Stomach smooth muscle (tissue), 2 donors: ENCODE measurements around the gene ENAM.

ENCODE experiments used
- H3K27ac ChIP-seq: one replicate; pipeline ENCODE4 v1.7.0; 2013; ENCODE audit warnings: mild to moderate bottlenecking, low read length, inconsistent platforms
- H3K27me3 ChIP-seq, 2 donors: one replicate each; pipeline ENCODE4 v1.7.0; 2013; ENCODE audit warnings: low read length in 2 of 2; ENCODE audit not compliant: insufficient read depth in 2 of 2, control insufficient read depth in 1 of 2
- H3K36me3 ChIP-seq, 2 donors: one replicate each; pipeline ENCODE4 v1.7.0; 2013; ENCODE audit warnings: low read length in 2 of 2; ENCODE audit not compliant: control insufficient read depth in 2 of 2, insufficient read depth in 2 of 2
- H3K4me1 ChIP-seq: one replicate; pipeline ENCODE4 v1.7.0; 2013; ENCODE audit warnings: low read length; ENCODE audit not compliant: control insufficient read depth, insufficient read depth
- H3K4me3 ChIP-seq, 2 donors: one replicate each; pipeline ENCODE4 v1.7.0; 2013; ENCODE audit warnings: low read length in 2 of 2
- H3K9ac ChIP-seq, 2 donors: one replicate each; pipeline ENCODE4 v1.7.0; 2013; ENCODE audit warnings: low read length in 2 of 2, mild to moderate bottlenecking in 1 of 2
- H3K9me3 ChIP-seq, 2 donors: one replicate each; pipeline ENCODE4 v1.7.0; 2013; ENCODE audit warnings: low read length in 2 of 2; ENCODE audit not compliant: control insufficient read depth in 2 of 2
- donor health status: healthy.
- donor health status: Pancreatic carcinoma.

ENAM gene

GRCh38 chr4:70628444-70628843, at the start of gene ENAM:
Gene ENAM (plus strand): TSS chr4:70628744. CDS start chr4:70629501, 757 bp downstream.
- Histone ChIP-seq H3K4me1 (no peaks in the 10 kb centered on the region), H3K27me3 (no peaks in the 10 kb centered on the region), H3K9ac (no peak within 1 kb of the TSS), H3K4me3 (no peak within 1 kb of the TSS), H3K27ac (no peak within 1 kb of the TSS), H3K36me3 (no peaks in the 10 kb centered on the region), H3K9me3 (no peaks in the 10 kb centered on the region)

- Histone ChIP-seq H3K4me1 (no peaks in the 10 kb centered on the region), H3K4me3 (no peak overlapping the region), H3K27me3 (no peaks in the 10 kb centered on the region), H3K9ac (no peak overlapping the region), H3K9me3 (no peaks in the 10 kb centered on the region), H3K36me3 (no peaks in the 10 kb centered on the region), H3K27ac (no peak overlapping the region)
These were observed 46.6 kb upstream of the ENAM start for GRCh38 chr4:70581980-70582379.

GRCh38 chr4:70583952-70584834, 44.4 kb upstream of the ENAM start:
- Histone ChIP-seq H3K27ac (no peak overlapping the region), H3K9ac (no peak overlapping the region), H3K27me3 (no peaks in the 10 kb centered on the region), H3K4me1 (no peaks in the 10 kb centered on the region), H3K4me3 (no peak overlapping the region), H3K36me3 (no peaks in the 10 kb centered on the region), H3K9me3 (no peaks in the 10 kb centered on the region)

GRCh38 chr4:70586841-70587240, 41.7 kb upstream of the ENAM start:
- Histone ChIP-seq H3K9me3 (no peaks in the 10 kb centered on the region), H3K36me3 (no peaks in the 10 kb centered on the region), H3K4me1 (no peaks in the 10 kb centered on the region)

GRCh38 chr4:70589785-70590184, 38.8 kb upstream of the ENAM start:
- Histone ChIP-seq H3K4me1 (no peaks in the 10 kb centered on the region), H3K36me3 (no peaks in the 10 kb centered on the region), H3K9ac (no peak overlapping the region), H3K4me3 (no peak overlapping the region), H3K27me3 (no peaks in the 10 kb centered on the region), H3K9me3 (no peaks in the 10 kb centered on the region), H3K27ac (no peak overlapping the region)

More at GRCh38 chr4:70586841-70587240, 41.7 kb upstream of the ENAM start:
- Histone ChIP-seq H3K27ac (no peak overlapping the region), H3K9ac (no peak overlapping the region), H3K4me3 (no peak overlapping the region), H3K27me3 (no peaks in the 10 kb centered on the region)

- Histone ChIP-seq H3K36me3 (no peaks in the 10 kb centered on the region), H3K4me3 (no peak within 1 kb of the TSS), H3K4me1 (no peaks in the 10 kb centered on the region), H3K27me3 (no peaks in the 10 kb centered on the region), H3K9me3 (no peaks in the 10 kb centered on the region), H3K27ac (no peak within 1 kb of the TSS), H3K9ac (no peak within 1 kb of the TSS)
These were observed 36.5 kb upstream of the ENAM start, which contains the start of gene AMBN for GRCh38 chr4:70591955-70592582. Gene AMBN (plus strand): TSS chr4:70592256. CDS start chr4:70592359, 103 bp downstream.

- Histone ChIP-seq H3K4me1 (no peaks in the 10 kb centered on the region), H3K4me3 (no peak overlapping the region), H3K27ac (no peak overlapping the region), H3K9me3 (no peaks in the 10 kb centered on the region), H3K9ac (no peak overlapping the region), H3K36me3 (no peaks in the 10 kb centered on the region), H3K27me3 (no peaks in the 10 kb centered on the region)
These were observed 34.3 kb upstream of the ENAM start for GRCh38 chr4:70594196-70594595.

GRCh38 chr4:70600305-70600704, 28.2 kb upstream of the ENAM start:
- H3K4me3 ChIP-seq = no peak overlapping the region
- no peaks in the 10 kb centered on the region for H3K27me3 ChIP-seq
- no peaks in the 10 kb centered on the region for H3K36me3 ChIP-seq
- no peaks in the 10 kb centered on the region for H3K4me1 ChIP-seq
- no peaks in the 10 kb centered on the region for H3K9me3 ChIP-seq
- H3K27ac ChIP-seq = no peak overlapping the region
- H3K9ac ChIP-seq = no peak overlapping the region

GRCh38 chr4:70600977-70601376, 27.6 kb upstream of the ENAM start:
- no peak overlapping the region for H3K27ac ChIP-seq
- no peaks in the 10 kb centered on the region for H3K27me3 ChIP-seq
- H3K9me3 ChIP-seq = no peaks in the 10 kb centered on the region
- H3K4me3 ChIP-seq = no peak overlapping the region
- no peaks in the 10 kb centered on the region for H3K36me3 ChIP-seq
- H3K4me1 ChIP-seq = no peaks in the 10 kb centered on the region
- no peak overlapping the region for H3K9ac ChIP-seq

- Histone ChIP-seq H3K27ac (no peak overlapping the region), H3K27me3 (no peaks in the 10 kb centered on the region), H3K36me3 (no peaks in the 10 kb centered on the region), H3K4me3 (no peak overlapping the region), H3K4me1 (no peaks in the 10 kb centered on the region), H3K9ac (no peak overlapping the region), H3K9me3 (no peaks in the 10 kb centered on the region)
These were observed 27.0 kb upstream of the ENAM start for GRCh38 chr4:70601422-70602039.
